ENCODE results near the gene ADARB1.

Gene ADARB1

DNA sequence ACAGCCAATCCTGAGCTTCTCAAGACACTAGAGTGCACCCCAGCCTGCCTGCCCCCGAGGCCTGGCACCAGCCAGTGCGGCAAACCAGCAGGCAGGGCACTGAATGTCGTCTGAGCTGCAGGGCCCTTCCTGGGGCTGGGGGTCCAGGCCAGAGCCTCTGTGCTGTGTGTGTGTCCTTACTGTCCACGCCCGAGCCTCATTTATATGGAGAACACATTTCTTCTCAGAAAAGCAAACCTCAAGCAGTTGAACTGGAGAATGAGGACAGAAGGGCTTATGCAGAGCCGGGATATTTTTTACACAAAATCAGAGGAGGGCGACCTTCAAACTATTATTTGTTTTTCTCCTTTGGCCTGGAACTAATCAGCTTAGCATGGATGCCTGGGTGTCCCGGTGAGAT lies 160.6 kb downstream of the ADARB1 start:
- DNase-seq: no peak

DNA sequence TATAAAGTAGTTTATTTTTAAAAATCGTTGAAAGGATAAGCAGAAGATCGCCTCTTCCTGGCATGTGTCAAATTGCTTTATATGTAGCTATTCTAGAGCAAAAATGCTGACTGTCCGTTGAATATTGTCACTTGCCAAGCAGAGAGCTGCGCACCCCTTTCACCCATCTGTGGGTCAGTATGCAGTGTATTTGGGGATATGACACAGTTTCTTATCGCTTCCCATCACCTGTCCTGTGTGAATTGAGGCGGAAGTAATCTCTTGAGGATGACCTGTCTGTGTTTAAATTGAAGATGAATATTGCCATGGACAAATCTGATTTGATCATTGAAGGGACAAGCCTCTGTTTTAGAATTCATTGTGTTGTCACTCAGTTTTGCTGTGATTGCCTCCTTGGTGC lies 161.1 kb downstream of the ADARB1 start:
- no peak for DNase-seq

DNA sequence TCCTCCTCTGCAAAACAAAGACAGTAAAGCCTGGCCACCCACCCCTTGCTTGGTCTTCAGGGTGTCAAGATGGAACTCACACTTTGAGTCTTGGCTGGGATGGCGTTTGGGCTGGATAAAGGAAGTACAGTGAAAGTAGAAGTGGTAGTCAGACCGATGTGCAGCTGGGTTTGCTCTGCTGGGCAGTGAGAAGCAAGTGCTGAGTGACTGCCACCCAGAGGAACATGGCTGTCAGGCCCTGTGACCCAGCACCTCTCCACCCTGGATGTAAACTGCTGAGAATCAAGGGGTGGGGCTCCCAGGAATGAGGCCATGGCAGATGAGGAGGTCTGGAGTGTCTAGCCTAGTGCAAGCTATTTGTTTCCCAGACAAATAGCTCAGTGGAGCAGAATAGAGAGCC lies 162.1 kb downstream of the ADARB1 start:
- no peak for DNase-seq

DNA sequence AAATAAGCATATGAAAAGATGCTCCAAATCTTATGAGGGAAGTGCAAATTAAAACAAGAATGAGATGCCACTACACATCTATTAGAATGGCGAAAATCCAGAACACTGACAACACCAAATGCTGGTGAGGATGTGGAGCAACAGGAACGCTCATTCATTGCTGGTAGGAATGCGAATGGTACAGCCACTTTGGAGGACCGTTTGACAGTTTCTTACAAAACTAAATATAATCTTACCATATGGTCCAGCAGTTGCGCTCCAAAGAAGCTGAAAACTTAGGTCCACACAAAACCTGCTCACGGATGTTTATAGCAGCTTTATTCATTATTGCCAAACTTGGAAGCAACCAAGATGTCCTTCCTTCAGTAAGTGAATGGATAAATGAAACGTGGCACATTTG lies 163.0 kb downstream of the ADARB1 start:
- DNase-seq: no peak

DNA sequence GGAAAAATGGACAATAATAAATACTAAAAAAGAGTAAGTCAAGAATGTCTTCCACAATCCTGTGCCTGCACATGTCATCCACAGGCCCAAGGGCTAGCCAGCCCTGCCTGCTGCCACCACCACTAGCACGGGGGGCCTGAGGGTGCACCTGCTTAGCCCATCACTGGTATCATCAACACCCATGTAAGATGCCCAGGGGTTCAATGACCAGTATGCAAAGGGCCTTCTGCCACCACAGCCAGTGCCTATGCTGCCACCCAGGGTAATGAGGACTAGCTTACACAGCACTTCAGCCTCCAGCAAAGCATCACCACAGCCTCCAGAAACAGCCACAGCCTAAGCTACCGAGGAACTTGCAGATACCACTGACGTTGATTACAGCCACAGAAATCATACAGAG lies 167.0 kb downstream of the ADARB1 start:
- DNase-seq: no peak

GRCh38 chr21:45243603-45244002 lies 169.2 kb downstream of the ADARB1 start:
- DNase-seq: no peak

- DNase-seq: no peak
Measured at GRCh38 chr21:45244799-45245340, 170.5 kb downstream of the ADARB1 start.

DNA sequence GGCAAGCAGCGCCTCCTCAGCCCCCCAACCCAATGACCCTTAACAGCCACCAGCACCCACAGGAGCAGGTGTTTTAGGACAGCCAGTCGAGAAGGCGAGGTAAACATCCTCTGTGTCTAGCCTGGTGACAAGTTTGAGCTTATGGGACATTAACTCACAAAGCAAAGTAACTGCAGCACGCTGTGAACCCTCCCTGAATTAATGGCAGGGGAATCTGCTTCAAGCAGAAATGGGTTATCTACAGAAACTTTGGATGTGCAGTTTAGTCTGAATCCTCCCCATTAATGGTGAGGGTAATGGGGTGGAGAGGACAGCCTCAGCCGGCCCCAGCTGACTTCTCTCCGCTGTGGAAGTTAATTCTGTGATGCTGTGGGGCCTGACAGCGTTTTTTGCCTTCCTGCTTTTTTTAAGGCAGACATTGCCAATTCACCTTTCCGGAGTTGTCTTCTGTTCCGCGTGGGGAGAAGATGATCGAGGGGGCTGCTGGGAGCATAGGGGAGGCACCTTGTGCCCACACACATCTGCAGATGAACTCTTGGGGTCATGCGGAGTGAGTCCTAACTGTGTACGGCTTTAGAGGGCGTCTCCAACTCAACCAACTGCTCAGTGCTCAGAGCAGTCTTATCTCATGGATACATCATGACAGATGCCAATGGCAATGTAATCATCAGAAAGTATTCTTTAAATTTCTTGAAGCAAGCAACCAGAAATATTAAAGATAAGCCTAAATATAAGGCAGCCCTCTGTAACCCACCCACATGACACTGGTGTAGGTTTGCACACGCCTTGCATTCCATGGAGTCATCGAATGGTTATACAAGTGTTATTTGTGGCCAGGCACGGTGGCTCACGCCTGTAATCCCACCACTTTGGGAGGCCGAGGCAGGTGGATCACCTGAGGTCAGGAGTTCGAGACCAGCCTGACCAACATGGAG lies 172.3 kb downstream of the ADARB1 start:
- DNase-seq: no peak

GRCh38 chr21:45248301-45248892 lies 174.0 kb downstream of the ADARB1 start:
- no peak for DNase-seq

- DNase-seq: peak; percentile 44
Measured at GRCh38 chr21:45248893-45249381, 174.6 kb downstream of the ADARB1 start.

GRCh38 chr21:45249626-45250025 lies 175.2 kb downstream of the ADARB1 start:
- no peak for DNase-seq

- DNase-seq: no peak
Measured at GRCh38 chr21:45250272-45250671, 175.9 kb downstream of the ADARB1 start.

- no peak for DNase-seq
Measured at GRCh38 chr21:45250914-45251634, 176.7 kb downstream of the ADARB1 start.

DNA sequence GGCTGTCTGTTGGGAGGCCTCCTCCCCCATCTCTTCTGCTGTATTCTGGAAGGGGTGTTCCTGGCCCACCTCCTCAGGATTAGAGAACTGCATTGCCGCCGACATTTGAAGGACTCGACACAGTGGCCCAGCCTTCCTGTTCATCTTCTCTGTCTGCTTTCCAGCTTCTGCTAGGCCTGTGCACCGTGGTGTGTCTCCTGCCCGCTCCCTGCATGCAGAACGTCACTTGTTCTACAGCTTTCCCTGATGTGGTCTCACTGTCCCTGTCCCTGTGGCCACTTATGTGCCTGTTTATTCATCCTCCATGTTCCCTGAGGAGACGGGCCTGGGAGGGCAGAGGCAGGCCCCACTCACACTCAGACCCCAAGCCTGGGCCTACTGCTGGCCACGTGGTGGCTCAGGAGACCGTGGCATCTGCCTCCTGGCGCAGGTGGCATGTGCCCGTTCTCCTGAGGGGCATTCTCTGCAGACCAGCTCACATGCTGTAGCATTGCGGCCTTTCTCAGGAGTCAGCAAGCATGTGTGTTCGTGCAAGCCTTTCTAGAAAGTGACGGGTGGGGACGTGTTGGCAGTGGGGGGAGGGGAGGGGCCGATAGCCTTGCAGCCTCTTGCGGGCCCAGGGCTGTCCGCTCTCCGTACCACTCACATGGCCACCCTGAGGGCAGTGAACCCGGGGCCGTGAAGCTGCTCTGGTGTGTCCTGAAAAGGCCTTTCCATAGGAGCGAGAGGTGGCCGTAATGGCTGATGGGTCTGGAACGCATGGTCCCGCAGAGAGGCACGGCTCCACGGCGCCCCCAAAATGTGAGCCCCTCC lies 177.5 kb downstream of the ADARB1 start:
- DNase-seq: no peak

GRCh38 chr21:45252448-45252925 lies 178.1 kb downstream of the ADARB1 start:
- no peak for DNase-seq

GRCh38 chr21:45253180-45253579 lies 178.8 kb downstream of the ADARB1 start:
- DNase-seq: no peak

DNA sequence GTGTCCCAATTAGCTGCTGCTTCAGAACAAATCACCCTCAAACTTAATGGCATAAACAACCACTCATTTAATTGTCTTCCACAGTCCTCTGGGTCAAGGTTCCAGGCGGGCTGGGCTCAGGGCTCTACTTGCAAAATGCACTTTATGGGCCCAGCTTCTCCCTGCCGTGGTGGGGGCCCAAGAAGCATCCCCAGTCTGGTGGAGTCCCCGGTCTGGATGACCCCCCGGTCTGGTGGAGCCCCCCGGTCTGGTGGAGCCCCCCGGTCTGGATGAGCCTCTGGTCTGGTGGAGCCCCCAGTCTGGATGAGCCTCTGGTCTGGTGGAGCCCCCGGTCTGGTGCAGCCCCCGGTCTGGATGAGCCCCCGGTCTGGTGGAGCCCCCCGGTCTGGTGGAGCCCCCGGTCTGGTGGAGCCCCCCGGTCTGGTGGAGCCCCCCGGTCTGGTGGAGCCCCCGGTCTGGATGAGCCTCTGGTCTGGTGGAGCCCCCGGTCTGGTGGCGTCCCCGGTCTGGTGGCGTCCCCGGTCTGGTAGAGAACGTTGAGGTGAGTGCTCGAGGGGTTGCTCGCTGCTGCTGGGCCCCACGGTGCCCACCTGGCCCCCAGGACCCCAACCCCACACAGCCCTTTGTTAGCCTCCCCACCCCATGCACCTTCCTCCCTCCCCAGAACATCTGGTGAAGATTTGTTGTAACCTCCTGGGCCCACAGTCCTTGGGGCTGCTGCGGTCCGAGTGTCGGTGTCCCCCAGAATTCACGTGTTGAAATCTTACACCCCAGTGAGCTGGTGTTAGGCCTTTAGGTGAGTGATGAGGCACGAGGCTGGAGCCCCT lies 179.5 kb downstream of the ADARB1 start:
- DNase-seq: no peak

DNA sequence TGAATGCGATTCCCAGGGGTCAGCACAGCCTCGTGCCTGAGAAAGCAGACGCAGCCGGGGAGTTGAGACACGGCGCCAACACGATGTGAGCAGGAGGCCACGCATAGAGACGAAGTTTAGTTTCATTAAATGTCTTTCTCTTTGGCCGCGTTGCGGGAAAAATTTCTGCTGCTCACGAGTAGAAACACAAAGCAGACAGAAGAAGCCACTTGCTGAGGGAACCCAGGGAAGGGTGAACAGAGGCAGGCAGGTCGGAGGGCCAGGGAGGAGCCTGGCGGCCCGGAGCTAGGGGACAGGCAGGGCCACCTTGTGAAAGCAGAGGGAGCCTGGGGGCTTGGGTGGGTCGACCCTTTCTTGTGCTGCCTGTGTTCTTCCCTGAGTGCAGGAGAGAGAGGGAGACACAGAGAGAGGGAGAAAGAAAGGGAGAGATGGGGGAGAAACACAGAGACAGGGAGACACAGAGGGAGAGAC lies 180.1 kb downstream of the ADARB1 start:
- DNase-seq: no peak

GRCh38 chr21:45255381-45256020 lies 181.1 kb downstream of the ADARB1 start:
- no peak for DNase-seq
